H9 (cell line): Measurements from ENCODE around the gene CMSS1. TPM values are rescaled to one million over a fixed set of nuclear protein-coding genes. Genes with fewer than 3 reads are reported as not detected.

Source experiments
- DNase-seq: peaks from one replicate; pipeline ENCODE4 v3.0.0-alpha.2; 2017
- H2AFZ ChIP-seq: one replicate; pipeline ENCODE4 v1.6.1; 2013; ENCODE audit warnings: mild to moderate bottlenecking, low read length, control low read depth, moderate library complexity
- H2AK5ac ChIP-seq: 2 replicates; pipeline ENCODE4 v1.6.1; 2013; ENCODE audit warnings: low read length, control low read depth, mixed read lengths; ENCODE audit not compliant: insufficient read length
- H2BK120ac ChIP-seq: one replicate; pipeline ENCODE4 v1.6.1; 2013; ENCODE audit warnings: low read depth, mild to moderate bottlenecking, low read length, control low read depth, inconsistent platforms; ENCODE audit not compliant: poor library complexity, severe bottlenecking
- H2BK12ac ChIP-seq: 2 replicates; pipeline ENCODE4 v1.6.1; 2013; ENCODE audit warnings: low read length, control low read depth, mixed read lengths, low read depth; ENCODE audit not compliant: insufficient read length
- H2BK15ac ChIP-seq: 2 replicates; pipeline ENCODE4 v1.6.1; 2013; ENCODE audit warnings: low read depth, low read length, control low read depth
- H2BK20ac ChIP-seq: one replicate; pipeline ENCODE4 v1.6.1; 2013; ENCODE audit warnings: low read depth, mild to moderate bottlenecking, low read length, control low read depth, inconsistent platforms; ENCODE audit not compliant: poor library complexity, severe bottlenecking
- H2BK5ac ChIP-seq: 2 replicates; pipeline ENCODE4 v1.6.1; 2013; ENCODE audit warnings: low read length, control low read depth, mixed read lengths; ENCODE audit not compliant: insufficient read length
- H3K14ac ChIP-seq: 2 replicates; pipeline ENCODE4 v1.6.1; 2013; ENCODE audit warnings: low read length, control low read depth; ENCODE audit not compliant: insufficient read depth
- H3K18ac ChIP-seq: 2 replicates; pipeline ENCODE4 v1.6.1; 2013; ENCODE audit warnings: low read depth, mild to moderate bottlenecking, mixed read lengths, low read length, control low read depth; ENCODE audit not compliant: insufficient read length
- H3K23ac ChIP-seq: 2 replicates; pipeline ENCODE4 v1.6.1; 2013; ENCODE audit warnings: low read length, control low read depth, mixed read lengths, low read depth; ENCODE audit not compliant: insufficient read length
- H3K23me2 ChIP-seq: 2 replicates; pipeline ENCODE4 v1.6.1; 2013; ENCODE audit warnings: low read depth, mild to moderate bottlenecking, mixed read lengths, low read length, control low read depth; ENCODE audit not compliant: insufficient read length, poor library complexity, severe bottlenecking
- H3K27ac ChIP-seq: 2 replicates; pipeline ENCODE4 v1.5.1; 2013; ENCODE audit warnings: low read length, control low read depth, mixed read lengths, low read depth; ENCODE audit not compliant: insufficient read length
- H3K27me3 ChIP-seq: 2 replicates; pipeline ENCODE4 v1.6.1; 2013; ENCODE audit warnings: low read length, control low read depth, inconsistent platforms; ENCODE audit not compliant: insufficient read depth
- H3K4ac ChIP-seq: 2 replicates; pipeline ENCODE4 v1.6.1; 2013; ENCODE audit warnings: low read depth, mild to moderate bottlenecking, control low read depth, inconsistent platforms, low read length, moderate library complexity
- H3K4me1 ChIP-seq: 2 replicates; pipeline ENCODE4 v1.6.1; 2013; ENCODE audit warnings: low read length, control low read depth, inconsistent platforms; ENCODE audit not compliant: insufficient read depth
- H3K4me2 ChIP-seq: 2 replicates; pipeline ENCODE4 v1.6.1; 2013; ENCODE audit warnings: low read length, control low read depth, mixed read lengths; ENCODE audit not compliant: insufficient read length, insufficient read depth
- H3K56ac ChIP-seq: 2 replicates; pipeline ENCODE4 v1.6.1; 2013; ENCODE audit warnings: low read depth, mild to moderate bottlenecking, mixed read lengths, low read length, control low read depth; ENCODE audit not compliant: insufficient read length
- H3K79me1 ChIP-seq: 2 replicates; pipeline ENCODE4 v1.6.1; 2013; ENCODE audit warnings: low read depth, mild to moderate bottlenecking, moderate library complexity, low read length, control low read depth, inconsistent platforms; ENCODE audit not compliant: insufficient read depth, poor library complexity, severe bottlenecking
- H3K79me2 ChIP-seq: 2 replicates; pipeline ENCODE4 v1.6.1; 2013; ENCODE audit warnings: low read length, control low read depth, inconsistent platforms; ENCODE audit not compliant: insufficient read depth
- H3K9ac ChIP-seq: 2 replicates; pipeline ENCODE4 v1.6.1; 2013; ENCODE audit warnings: low read length, control low read depth, mixed read lengths; ENCODE audit not compliant: insufficient read length; ENCODE audit errors: extremely low read depth
- H3K9me3 ChIP-seq: one replicate; pipeline ENCODE4 v1.6.1; 2013; ENCODE audit warnings: low read depth, low read length, inconsistent platforms; ENCODE audit not compliant: control insufficient read depth
- H3T11ph ChIP-seq: one replicate; pipeline ENCODE4 v1.6.1; 2013; ENCODE audit warnings: mild to moderate bottlenecking, low read length, control low read depth, inconsistent platforms
- H4K20me1 ChIP-seq: one replicate; pipeline ENCODE4 v1.6.1; 2013; ENCODE audit not compliant: control insufficient read depth, insufficient read length, insufficient read depth
- H4K5ac ChIP-seq: 2 replicates; pipeline ENCODE4 v1.6.1; 2013; ENCODE audit warnings: low read depth, mild to moderate bottlenecking, mixed read lengths, low read length, control low read depth; ENCODE audit not compliant: insufficient read length
- H4K8ac ChIP-seq: replicated peaks from 2 replicates; pipeline ENCODE4 v1.6.1; 2013; ENCODE audit warnings: low read length, control low read depth, mixed read lengths, low read depth; ENCODE audit not compliant: insufficient read length
- H4K91ac ChIP-seq: 2 replicates; pipeline ENCODE4 v1.6.1; 2013; ENCODE audit warnings: low read depth, mild to moderate bottlenecking, moderate library complexity, mixed read lengths, low read length, control low read depth; ENCODE audit not compliant: insufficient read length
- H3K27ac Mint-ChIP-seq, 3 experiments: 2 replicates in 2 of 3; 3 replicates in 1 of 3; pipeline ENCODE4 v1.8.0; 2020 to 2021; ENCODE audit warnings: mixed read lengths in 3 of 3, mild to moderate bottlenecking in 1 of 3, moderate library complexity in 1 of 3
- H3K27me3 Mint-ChIP-seq: 2 replicates; pipeline ENCODE4 v1.8.0; 2021; ENCODE audit warnings: low read depth, mild to moderate bottlenecking, moderate library complexity, mixed read lengths
- H3K36me3 Mint-ChIP-seq, 3 experiments: 2 replicates in 2 of 3; 3 replicates in 1 of 3; pipeline ENCODE4 v1.8.0; 2020 to 2021; ENCODE audit warnings: low read depth in 3 of 3, mixed read lengths in 3 of 3; ENCODE audit not compliant: insufficient read depth in 1 of 3
- H3K4me1 Mint-ChIP-seq, 2 experiments: 2 replicates each; pipeline ENCODE4 v1.8.0; 2020; ENCODE audit warnings: mixed read lengths in 2 of 2
- H3K4me3 Mint-ChIP-seq, 2 experiments: 2 replicates in 1 of 2; 3 replicates in 1 of 2; pipeline ENCODE4 v1.8.0; 2020 to 2021; ENCODE audit warnings: mild to moderate bottlenecking in 2 of 2, mixed read lengths in 2 of 2, moderate library complexity in 1 of 2
- H3K9me3 Mint-ChIP-seq, 2 experiments: 2 replicates in 1 of 2; 3 replicates in 1 of 2; pipeline ENCODE4 v1.8.0; 2020; ENCODE audit warnings: mild to moderate bottlenecking in 2 of 2, mixed read lengths in 2 of 2, moderate library complexity in 1 of 2
- CTCF ChIP-seq: fragments of 200-600 bp; sonication (generic); conservative IDR thresholded peaks from 3 replicates; pipeline ENCODE4 v1.8.0; 2021; ENCODE audit warnings: antibody characterized with exemption, mild to moderate bottlenecking
- WGBS: extraction: QIAGEN DNeasy Blood & Tissue Kit; methylation state at CpG from one replicate; pipeline ENCODE4 v1.1.7; 2013; ENCODE audit warnings: missing lambda C conversion rate, low lambda C conversion rate, mixed read lengths; ENCODE audit not compliant: insufficient read length; ENCODE audit errors: extremely low coverage; 5-methylcytosine and 5-hydroxymethylcytosine counted together
- total RNA-seq: library from RNA; stranded (reverse); gene quantifications from 2 replicates; pipeline ENCODE4 v1.2.1, GENCODE V29; 2021

Gene CMSS1
- total RNA-seq, 1 experiment from 2014 or later, result 61.8 TPM

GRCh38 chr3:100082714-100083113 is 265.1 kb downstream of the CMSS1 start:
- Histone ChIP-seq H4K91ac (no peak overlapping the region), H4K8ac (no peak overlapping the region), H3T11ph (no peak overlapping the region), H2BK12ac (no peak overlapping the region), H3K27ac (no peak overlapping the region), H2AFZ (no peak overlapping the region), H3K9ac (no peak overlapping the region), H3K56ac (no peak overlapping the region), H3K79me2 (no peaks in the 10 kb centered on the region), H3K79me1 (no peaks in the 10 kb centered on the region), H3K4ac (no peak overlapping the region), H3K27me3 (no peaks in the 10 kb centered on the region), H2AK5ac (no peak overlapping the region), H3K14ac (no peak overlapping the region), H4K5ac (no peak overlapping the region), H3K9me3 (no peaks in the 10 kb centered on the region), H3K23ac (no peak overlapping the region), H4K20me1 (no peaks in the 10 kb centered on the region), H3K23me2 (no peaks in the 10 kb centered on the region), H2BK20ac (no peak overlapping the region), H2BK5ac (no peak overlapping the region), H3K4me2 (no peak overlapping the region), H3K4me1 (no peaks in the 10 kb centered on the region), H2BK15ac (no peak overlapping the region), H3K18ac (no peak overlapping the region), H2BK120ac (no peak overlapping the region)
- no CpG with 5 or more reads among the region's 1 CpG for WGBS
- TF ChIP-seq CTCF, result no peak
- Mint-ChIP-seq H3K27me3 (no peaks in the 10 kb centered on the region), H3K4me3 (no peak overlapping the region), H3K4me1 (peaks cover 5 to 10% of the 10 kb centered on the region in 2 experiments), H3K9me3 (no peaks in the 10 kb centered on the region), H3K36me3 (no peaks in the 10 kb centered on the region), H3K27ac (no peak overlapping the region; a peak in 1 of 7 replicates)
- no peak for DNase-seq
